GM06990 (cell line): Measurements from ENCODE around the gene DHRS7.

Source experiments
- DNase-seq: peaks from one replicate; pipeline ENCODE4 v3.0.0-alpha.2; 2011; ENCODE audit not compliant: insufficient read length; ENCODE audit errors: extremely low read depth
- H3K27me3 ChIP-seq: replicated peaks from 2 replicates; pipeline ENCODE4 v1.6.0; 2011; ENCODE audit warnings: low read length; ENCODE audit not compliant: control insufficient read depth, insufficient read depth
- H3K36me3 ChIP-seq: 2 replicates; pipeline ENCODE4 v1.5.1; 2011; ENCODE audit warnings: low read length; ENCODE audit not compliant: control insufficient read depth, insufficient read depth
- H3K4me3 ChIP-seq: replicated peaks from 2 replicates; pipeline ENCODE4 v1.5.1; 2011; ENCODE audit warnings: low read depth, mild to moderate bottlenecking, control low read depth, low read length
- TF ChIP-seq, protein P1 (sequence below): IDR thresholded peaks from 2 replicates; pipeline ENCODE4 v1.5.1; 2011; ENCODE audit warnings: low read length, control low read depth, mild to moderate bottlenecking, inconsistent platforms; ENCODE audit not compliant: insufficient read depth, poor library complexity, severe bottlenecking

Gene DHRS7

DNA sequence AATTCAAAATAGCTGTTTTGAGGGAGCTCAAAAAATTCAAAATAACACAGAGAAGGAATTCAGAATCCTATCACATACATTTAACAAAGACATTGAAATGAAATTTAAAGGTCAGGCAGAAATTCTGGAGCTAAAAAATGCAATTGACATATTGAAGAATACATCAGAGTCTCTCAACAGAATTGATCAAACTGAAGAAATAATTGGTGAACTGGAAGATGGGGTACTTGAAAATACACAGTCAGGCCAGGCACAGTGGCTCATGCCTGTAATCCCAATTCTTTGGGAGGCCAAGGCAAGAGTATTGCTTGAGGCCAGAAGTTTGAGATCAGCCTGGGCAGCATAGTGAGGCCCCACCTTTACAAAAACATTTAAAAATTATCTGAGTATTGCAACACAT, 34.1 kb upstream of the DHRS7 start:
- TF ChIP-seq, protein P1, sequence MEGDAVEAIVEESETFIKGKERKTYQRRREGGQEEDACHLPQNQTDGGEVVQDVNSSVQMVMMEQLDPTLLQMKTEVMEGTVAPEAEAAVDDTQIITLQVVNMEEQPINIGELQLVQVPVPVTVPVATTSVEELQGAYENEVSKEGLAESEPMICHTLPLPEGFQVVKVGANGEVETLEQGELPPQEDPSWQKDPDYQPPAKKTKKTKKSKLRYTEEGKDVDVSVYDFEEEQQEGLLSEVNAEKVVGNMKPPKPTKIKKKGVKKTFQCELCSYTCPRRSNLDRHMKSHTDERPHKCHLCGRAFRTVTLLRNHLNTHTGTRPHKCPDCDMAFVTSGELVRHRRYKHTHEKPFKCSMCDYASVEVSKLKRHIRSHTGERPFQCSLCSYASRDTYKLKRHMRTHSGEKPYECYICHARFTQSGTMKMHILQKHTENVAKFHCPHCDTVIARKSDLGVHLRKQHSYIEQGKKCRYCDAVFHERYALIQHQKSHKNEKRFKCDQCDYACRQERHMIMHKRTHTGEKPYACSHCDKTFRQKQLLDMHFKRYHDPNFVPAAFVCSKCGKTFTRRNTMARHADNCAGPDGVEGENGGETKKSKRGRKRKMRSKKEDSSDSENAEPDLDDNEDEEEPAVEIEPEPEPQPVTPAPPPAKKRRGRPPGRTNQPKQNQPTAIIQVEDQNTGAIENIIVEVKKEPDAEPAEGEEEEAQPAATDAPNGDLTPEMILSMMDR: no peak
- H3K36me3 ChIP-seq: no peaks in the 10 kb centered on the region
- no peak for DNase-seq

DNA sequence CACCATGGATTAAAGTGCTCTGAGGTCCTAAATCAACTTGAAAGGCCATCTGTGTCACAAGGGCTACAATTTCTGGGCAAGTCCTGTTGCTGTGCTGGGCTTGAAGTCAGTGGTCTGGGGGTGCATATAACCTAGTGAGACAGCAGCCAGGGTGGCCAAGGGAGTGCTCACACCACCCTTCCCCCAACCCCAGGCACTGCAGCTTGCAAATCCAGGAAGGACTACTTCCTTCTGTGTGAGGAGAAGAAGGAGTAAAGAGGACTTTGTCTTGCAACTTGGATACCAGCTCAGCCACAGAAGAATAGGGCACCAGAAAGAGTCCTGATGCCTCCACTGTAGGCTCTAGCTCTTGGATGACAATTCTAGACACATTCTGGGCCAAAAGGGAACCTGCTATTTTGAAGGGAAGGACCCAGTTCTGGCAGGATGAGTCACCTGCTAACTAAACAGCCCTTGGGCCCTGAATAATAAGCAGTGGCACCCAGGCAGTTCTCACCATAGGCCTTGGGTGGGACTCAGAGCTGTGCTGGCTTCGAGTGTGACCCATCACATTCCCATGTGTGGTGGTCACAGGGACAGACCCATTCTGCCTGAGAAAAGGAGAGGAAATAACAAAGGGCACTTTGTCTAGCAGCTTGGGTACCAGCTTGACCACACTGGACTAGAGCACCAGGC, 32.6 kb upstream of the DHRS7 start:
- no peak overlapping the region for H3K4me3 ChIP-seq
- no peaks in the 10 kb centered on the region for H3K27me3 ChIP-seq
- no peaks in the 10 kb centered on the region for H3K36me3 ChIP-seq
- no peak for DNase-seq
- TF ChIP-seq, protein P1: no peak

More for the DNA sequence above, 34.1 kb upstream of the DHRS7 start:
- H3K4me3 ChIP-seq: no peak overlapping the region
- H3K27me3 ChIP-seq: no peaks in the 10 kb centered on the region

DNA sequence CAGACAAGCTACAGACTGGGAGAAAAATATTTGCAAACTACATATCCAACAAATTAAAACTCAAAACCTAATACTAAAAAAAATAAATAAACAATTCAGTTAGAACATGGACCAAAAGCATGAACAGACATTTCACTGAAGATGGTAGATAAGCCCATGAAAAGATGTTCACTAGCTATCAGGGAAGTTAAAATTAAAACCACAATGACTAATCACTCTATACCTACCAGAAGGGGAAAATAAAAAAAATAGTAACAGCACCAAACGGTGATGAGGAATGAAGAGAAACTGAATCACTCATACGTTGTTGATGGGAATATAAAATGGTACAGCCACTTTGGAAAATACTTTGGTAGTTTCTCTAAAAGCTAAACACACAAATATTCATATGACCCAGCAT, 31.1 kb upstream of the DHRS7 start:
- Histone ChIP-seq H3K36me3 (no peaks in the 10 kb centered on the region), H3K4me3 (no peak overlapping the region), H3K27me3 (no peaks in the 10 kb centered on the region)
- TF ChIP-seq, protein P1: no peak
- DNase-seq: no peak

DNA sequence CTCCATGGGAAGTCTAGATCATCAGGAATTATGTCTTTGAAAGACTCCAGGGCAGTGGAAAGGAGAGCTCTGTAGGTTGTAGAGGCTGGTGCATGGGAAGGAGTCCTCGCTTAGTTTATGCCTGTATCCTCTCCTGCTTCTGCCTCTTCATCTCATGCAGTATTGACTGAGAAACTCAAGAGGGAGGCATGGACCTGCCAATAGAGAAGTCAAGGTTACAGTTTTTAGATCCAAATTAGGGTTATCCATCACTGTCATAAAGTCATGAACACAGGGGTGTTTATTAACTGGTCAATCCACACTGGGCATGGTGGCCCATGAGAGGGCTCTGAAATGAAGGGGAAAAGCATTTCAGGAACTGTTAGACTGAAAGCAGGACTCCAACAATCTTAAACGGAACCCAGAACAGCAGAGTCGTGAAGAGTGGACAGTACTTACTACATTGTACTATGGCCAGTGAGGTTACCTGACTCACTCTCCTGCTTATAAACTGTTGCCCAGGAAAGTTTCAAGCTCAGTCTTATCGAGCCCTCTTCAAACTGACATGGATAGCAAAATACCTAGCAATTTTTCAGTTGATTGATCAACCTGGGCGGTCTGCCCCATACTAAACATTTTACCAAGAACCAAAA, 30.1 kb upstream of the DHRS7 start:
- TF ChIP-seq, protein P1: peak; percentile 55
- DNase-seq: no peak
- H3K4me3 ChIP-seq: no peak overlapping the region

DNA sequence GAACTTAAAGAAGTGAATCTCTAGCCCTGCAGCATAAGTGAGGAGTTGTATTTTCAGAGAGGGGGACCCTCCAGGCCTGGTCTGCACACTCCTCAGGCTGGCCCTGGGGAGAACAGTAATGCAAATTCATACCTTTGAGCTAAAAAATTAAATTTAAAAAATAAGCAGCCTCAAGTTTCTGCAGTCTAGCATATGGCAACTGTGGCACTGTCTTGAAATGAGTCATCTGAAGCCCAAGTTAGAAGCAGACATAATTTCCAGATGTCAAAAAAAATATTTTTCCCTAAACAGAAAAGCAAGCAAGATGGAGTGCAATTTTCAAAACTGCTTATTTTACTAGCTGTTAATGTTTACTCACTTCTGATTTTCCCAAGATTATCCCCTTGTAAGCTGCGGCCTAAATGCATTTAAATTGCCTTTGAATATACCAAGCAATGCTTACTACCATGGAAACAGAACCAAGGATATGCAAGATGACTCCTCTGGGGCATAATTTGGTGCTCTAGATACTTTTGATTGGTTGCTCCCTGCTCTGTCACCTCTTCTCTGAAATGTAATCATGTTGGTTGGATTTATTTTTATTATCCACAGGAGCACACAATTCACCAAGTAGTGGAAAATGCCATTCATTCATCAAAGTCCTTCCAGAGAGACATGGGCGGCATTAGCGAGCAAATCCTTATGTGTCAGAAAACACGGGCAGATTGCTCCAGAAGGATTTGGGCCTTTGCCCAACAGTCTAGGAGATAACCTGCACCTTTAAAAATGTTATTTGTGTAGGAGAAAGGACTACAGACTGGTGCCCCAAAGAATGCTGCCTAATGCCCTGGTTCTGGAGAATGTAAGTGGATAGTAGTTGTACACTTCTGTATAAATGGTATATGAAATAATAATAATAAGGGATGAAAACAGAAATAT, 25.0 kb upstream of the DHRS7 start:
- DNase-seq: no peak
- Histone ChIP-seq H3K4me3 (no peak overlapping the region), H3K27me3 (no peaks in the 10 kb centered on the region), H3K36me3 (no peaks in the 10 kb centered on the region)
- TF ChIP-seq, protein P1: no peak

More for the DNA sequence above, 30.1 kb upstream of the DHRS7 start:
- no peaks in the 10 kb centered on the region for H3K36me3 ChIP-seq
- no peaks in the 10 kb centered on the region for H3K27me3 ChIP-seq
